K562 (cell line): Measurements from ENCODE around the gene RIPOR1. TPM values are rescaled to one million over a fixed set of nuclear protein-coding genes. Genes with fewer than 3 reads are reported as not detected.

Experiments
- CXXC5 ChIP-seq: fragments of 250-450 bp; sonication (Bioruptor Pico); IDR thresholded peaks from 2 replicates; pipeline ENCODE4 v1.8.0; 2022; ENCODE audit warnings: inconsistent platforms, mild to moderate bottlenecking, moderate library complexity
- FOXA1 ChIP-seq: fragments of 450-650 bp; IDR thresholded peaks from 2 replicates; pipeline ENCODE4 v1.6.1; 2016; ENCODE audit warnings: mild to moderate bottlenecking, borderline replicate concordance
- KDM1A ChIP-seq, 2 experiments: fragments of 450-650 bp; IDR thresholded peaks; 2 replicates each; pipeline ENCODE4 v1.6.1; 2016; ENCODE audit warnings: mild to moderate bottlenecking in 2 of 2
- NFATC3 ChIP-seq: fragments of 450-650 bp; IDR thresholded peaks from 2 replicates; pipeline ENCODE4 v1.6.1; 2017; ENCODE audit warnings: mild to moderate bottlenecking
- RAD51 ChIP-seq: fragments of 450-650 bp; IDR thresholded peaks from 2 replicates; pipeline ENCODE4 v1.7.1; 2016; ENCODE audit warnings: low read depth, mild to moderate bottlenecking, borderline replicate concordance
- RBM22 ChIP-seq: fragments of 200-400 bp; formaldehyde crosslinking; IDR thresholded peaks from 2 replicates; pipeline ENCODE4 v1.6.1; 2018; ENCODE audit warnings: low read length, low read depth; ENCODE audit not compliant: poor library complexity, severe bottlenecking
- polyA plus RNA-seq, 8 experiments: library from polyadenylated mRNA; depleted of rRNA in 4 of 8; stranded (reverse) in 5 of 8; unstranded in 3 of 8; fragments of >200 nt; fragmentation: Nextera tagmentation in 2 of 8; fragmentation: Illumina TruSeq in 1 of 8; extraction: Ambion mirVana in 2 of 8; extraction: Trizol in 1 of 8; gene quantifications; 2 replicates each; pipeline versions ENCODE4 v1.2.1 to v1.2.3, GENCODE V29; 2011 to 2014; ENCODE audit warnings: inconsistent platforms in 1 of 8, missing spikeins in 1 of 8
- total RNA-seq, 7 experiments: library from RNA; depleted of rRNA in 6 of 7; stranded (reverse); fragments of >200 nt in 6 of 7; fragmentation: Illumina TruSeq in 2 of 7; extraction: Trizol in 2 of 7; gene quantifications; 2 replicates each; pipeline versions ENCODE4 v1.2.1 to v1.2.3, GENCODE V29; 2011 to 2021; ENCODE audit warnings: low replicate concordance in 1 of 7
- TF ChIP-seq, protein P1 (sequence below), 2 experiments: fragments of 450-650 bp in 1 of 2; IDR thresholded peaks; 2 replicates each; pipeline ENCODE4 v1.6.1; 2011 to 2017; ENCODE audit warnings: low read depth in 2 of 2, antibody characterized with exemption in 1 of 2, borderline replicate concordance in 1 of 2, low read length in 1 of 2, mild to moderate bottlenecking in 1 of 2, mixed read lengths in 1 of 2; ENCODE audit not compliant: control insufficient read depth in 1 of 2
- TF ChIP-seq, protein P2 (sequence below): fragments of 450-650 bp; formaldehyde crosslinking; IDR thresholded peaks from 2 replicates; pipeline ENCODE4 v1.4.0; 2020; ENCODE audit warnings: mild to moderate bottlenecking, mixed read lengths
- TF ChIP-seq, protein P3 (sequence below): fragments of 450-650 bp; IDR thresholded peaks from 2 replicates; pipeline ENCODE4 v1.6.1; 2016; ENCODE audit warnings: antibody characterized with exemption
- TF ChIP-seq, protein P4 (sequence below), 2 experiments: fragments of 450-650 bp; formaldehyde crosslinking in 1 of 2; IDR thresholded peaks; 2 replicates each; pipeline versions ENCODE4 v1.4.0 to v1.6.1; 2014 to 2020; ENCODE audit warnings: mild to moderate bottlenecking in 2 of 2, borderline replicate concordance in 1 of 2, low read depth in 1 of 2

Gene RIPOR1
- total and polyA plus RNA-seq, 9 of the 15 experiments (the other 6 are each of a cell fraction or from before 2014, with no cell fraction given) = 0.36 to 31.1 (median 3.0) TPM

DNA sequence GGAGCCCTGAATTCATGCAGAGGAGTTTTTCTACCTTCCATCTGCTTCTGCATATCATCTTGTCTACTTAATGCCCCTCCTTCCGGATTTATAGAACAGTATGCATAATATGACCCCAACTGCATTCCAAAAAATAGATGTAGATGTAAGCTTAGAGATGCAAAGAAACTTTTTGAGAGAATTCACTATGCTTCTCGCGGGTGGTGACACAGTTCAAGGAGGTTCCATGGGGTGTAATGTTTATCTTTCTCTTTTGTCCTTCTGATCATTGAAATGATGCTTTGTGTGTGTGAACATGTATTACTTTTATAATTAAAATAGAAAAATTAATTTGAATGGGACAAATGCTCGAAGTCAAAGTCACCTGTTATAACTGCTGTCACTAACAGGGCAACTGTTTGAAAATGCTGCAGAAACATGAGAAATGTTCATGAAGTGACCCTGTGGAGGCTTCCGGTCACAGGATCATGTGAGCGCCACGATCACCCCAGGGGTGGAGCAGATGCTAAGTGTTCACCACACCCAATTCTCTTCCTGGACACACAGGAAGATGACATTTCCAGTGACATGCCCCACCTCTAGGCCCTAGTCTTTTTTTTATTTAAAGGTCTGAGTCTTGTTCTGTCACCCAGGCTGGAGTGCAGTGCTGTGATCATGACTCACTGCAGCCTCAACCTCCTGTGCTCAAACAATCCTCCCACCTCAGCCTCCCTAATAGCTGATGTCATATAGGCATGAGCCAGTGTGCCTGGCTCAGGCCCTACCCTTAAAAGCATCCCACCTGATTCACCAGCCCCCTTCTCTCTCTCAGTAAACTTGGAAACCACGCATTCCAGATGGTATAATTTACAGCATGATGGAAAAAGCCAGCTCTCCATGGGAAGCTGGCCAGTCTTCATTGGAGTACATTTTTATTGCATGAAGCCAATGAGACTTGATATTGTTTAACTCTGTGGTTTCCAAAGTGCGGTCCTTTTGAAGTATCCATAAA, 24.3 kb upstream of the RIPOR1 start (continued):
- TF ChIP-seq, protein P1, sequence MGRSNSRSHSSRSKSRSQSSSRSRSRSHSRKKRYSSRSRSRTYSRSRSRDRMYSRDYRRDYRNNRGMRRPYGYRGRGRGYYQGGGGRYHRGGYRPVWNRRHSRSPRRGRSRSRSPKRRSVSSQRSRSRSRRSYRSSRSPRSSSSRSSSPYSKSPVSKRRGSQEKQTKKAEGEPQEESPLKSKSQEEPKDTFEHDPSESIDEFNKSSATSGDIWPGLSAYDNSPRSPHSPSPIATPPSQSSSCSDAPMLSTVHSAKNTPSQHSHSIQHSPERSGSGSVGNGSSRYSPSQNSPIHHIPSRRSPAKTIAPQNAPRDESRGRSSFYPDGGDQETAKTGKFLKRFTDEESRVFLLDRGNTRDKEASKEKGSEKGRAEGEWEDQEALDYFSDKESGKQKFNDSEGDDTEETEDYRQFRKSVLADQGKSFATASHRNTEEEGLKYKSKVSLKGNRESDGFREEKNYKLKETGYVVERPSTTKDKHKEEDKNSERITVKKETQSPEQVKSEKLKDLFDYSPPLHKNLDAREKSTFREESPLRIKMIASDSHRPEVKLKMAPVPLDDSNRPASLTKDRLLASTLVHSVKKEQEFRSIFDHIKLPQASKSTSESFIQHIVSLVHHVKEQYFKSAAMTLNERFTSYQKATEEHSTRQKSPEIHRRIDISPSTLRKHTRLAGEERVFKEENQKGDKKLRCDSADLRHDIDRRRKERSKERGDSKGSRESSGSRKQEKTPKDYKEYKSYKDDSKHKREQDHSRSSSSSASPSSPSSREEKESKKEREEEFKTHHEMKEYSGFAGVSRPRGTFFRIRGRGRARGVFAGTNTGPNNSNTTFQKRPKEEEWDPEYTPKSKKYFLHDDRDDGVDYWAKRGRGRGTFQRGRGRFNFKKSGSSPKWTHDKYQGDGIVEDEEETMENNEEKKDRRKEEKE (IDR thresholded peaks at IDR 0.05; ENCODE audit: borderline replicate concordance in 1 of 2, control insufficient read depth in 1 of 2, low read depth in 2 of 2, low read length in 1 of 2) = 0 out of 4 replicates have a peak, but pooled peaks of 1 of the 2 experiments have one; percentile 64
- TF ChIP-seq, protein P2, sequence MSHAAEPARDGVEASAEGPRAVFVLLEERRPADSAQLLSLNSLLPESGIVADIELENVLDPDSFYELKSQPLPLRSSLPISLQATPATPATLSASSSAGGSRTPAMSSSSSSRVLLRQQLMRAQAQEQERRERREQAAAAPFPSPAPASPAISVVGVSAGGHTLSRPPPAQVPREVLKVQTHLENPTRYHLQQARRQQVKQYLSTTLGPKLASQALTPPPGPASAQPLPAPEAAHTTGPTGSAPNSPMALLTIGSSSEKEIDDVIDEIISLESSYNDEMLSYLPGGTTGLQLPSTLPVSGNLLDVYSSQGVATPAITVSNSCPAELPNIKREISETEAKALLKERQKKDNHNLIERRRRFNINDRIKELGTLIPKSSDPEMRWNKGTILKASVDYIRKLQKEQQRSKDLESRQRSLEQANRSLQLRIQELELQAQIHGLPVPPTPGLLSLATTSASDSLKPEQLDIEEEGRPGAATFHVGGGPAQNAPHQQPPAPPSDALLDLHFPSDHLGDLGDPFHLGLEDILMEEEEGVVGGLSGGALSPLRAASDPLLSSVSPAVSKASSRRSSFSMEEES (CRISPR knock-in tag) = peak; percentile 53
- TF ChIP-seq KDM1A (IDR thresholded peaks at IDR 0.05) (peak; percentile 77 to 93), RAD51 (peak; percentile 83), FOXA1 (no peak), CXXC5 (CRISPR knock-in tag) (peak; percentile 62), NFATC3 (peak; percentile 87; the same call in 1 of the 2 replicates), RBM22 (no peak)
- TF ChIP-seq, protein P3, sequence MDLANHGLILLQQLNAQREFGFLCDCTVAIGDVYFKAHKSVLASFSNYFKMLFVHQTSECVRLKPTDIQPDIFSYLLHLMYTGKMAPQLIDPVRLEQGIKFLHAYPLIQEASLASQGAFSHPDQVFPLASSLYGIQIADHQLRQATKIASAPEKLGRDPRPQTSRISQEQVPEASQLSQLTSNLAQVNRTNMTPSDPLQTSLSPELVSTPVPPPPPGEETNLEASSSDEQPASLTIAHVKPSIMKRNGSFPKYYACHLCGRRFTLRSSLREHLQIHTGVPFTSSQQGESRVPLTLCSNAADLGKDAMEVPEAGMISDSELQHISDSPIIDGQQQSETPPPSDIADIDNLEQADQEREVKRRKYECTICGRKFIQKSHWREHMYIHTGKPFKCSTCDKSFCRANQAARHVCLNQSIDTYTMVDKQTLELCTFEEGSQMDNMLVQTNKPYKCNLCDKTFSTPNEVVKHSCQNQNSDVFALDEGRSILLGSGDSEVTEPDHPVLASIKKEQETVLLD = peak; percentile 32; the same call in 1 of the 2 replicates
- TF ChIP-seq, protein P4, sequence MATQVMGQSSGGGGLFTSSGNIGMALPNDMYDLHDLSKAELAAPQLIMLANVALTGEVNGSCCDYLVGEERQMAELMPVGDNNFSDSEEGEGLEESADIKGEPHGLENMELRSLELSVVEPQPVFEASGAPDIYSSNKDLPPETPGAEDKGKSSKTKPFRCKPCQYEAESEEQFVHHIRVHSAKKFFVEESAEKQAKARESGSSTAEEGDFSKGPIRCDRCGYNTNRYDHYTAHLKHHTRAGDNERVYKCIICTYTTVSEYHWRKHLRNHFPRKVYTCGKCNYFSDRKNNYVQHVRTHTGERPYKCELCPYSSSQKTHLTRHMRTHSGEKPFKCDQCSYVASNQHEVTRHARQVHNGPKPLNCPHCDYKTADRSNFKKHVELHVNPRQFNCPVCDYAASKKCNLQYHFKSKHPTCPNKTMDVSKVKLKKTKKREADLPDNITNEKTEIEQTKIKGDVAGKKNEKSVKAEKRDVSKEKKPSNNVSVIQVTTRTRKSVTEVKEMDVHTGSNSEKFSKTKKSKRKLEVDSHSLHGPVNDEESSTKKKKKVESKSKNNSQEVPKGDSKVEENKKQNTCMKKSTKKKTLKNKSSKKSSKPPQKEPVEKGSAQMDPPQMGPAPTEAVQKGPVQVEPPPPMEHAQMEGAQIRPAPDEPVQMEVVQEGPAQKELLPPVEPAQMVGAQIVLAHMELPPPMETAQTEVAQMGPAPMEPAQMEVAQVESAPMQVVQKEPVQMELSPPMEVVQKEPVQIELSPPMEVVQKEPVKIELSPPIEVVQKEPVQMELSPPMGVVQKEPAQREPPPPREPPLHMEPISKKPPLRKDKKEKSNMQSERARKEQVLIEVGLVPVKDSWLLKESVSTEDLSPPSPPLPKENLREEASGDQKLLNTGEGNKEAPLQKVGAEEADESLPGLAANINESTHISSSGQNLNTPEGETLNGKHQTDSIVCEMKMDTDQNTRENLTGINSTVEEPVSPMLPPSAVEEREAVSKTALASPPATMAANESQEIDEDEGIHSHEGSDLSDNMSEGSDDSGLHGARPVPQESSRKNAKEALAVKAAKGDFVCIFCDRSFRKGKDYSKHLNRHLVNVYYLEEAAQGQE (IDR thresholded peaks at IDR 0.05; ENCODE audit: borderline replicate concordance) = peak; percentile 25
- TF ChIP-seq, protein P4 (CRISPR knock-in tag; IDR thresholded peaks at IDR 0.05; ENCODE audit: low read depth) = no peak
